Osteocyte (in vitro differentiated cells): ENCODE results near the gene EEF1AKMT1. TPM values are rescaled to one million over a fixed set of nuclear protein-coding genes. Genes with fewer than 3 reads are reported as not detected.

ENCODE experiments used
- DNase-seq: peaks from one replicate; pipeline ENCODE4 v3.0.0; 2021; ENCODE audit warnings: mixed read lengths; ENCODE audit not compliant: unreplicated experiment; ENCODE audit errors: extremely low spot score
- H3K27ac Mint-ChIP-seq: one replicate; pipeline ENCODE4 v1.8.0; 2021; ENCODE audit warnings: mild to moderate bottlenecking, mixed read lengths; ENCODE audit not compliant: unreplicated experiment
- H3K27me3 Mint-ChIP-seq: one replicate; pipeline ENCODE4 v1.8.0; 2021; ENCODE audit warnings: mixed read lengths; ENCODE audit not compliant: unreplicated experiment
- H3K36me3 Mint-ChIP-seq: one replicate; pipeline ENCODE4 v1.8.0; 2021; ENCODE audit warnings: mixed read lengths; ENCODE audit not compliant: unreplicated experiment
- H3K4me1 Mint-ChIP-seq: one replicate; pipeline ENCODE4 v1.8.0; 2021; ENCODE audit warnings: mixed read lengths; ENCODE audit not compliant: unreplicated experiment
- H3K4me3 Mint-ChIP-seq: one replicate; pipeline ENCODE4 v1.8.0; 2021; ENCODE audit warnings: mild to moderate bottlenecking, moderate library complexity, mixed read lengths; ENCODE audit not compliant: unreplicated experiment
- H3K9me3 Mint-ChIP-seq: one replicate; pipeline ENCODE4 v1.8.0; 2021; ENCODE audit warnings: mixed read lengths; ENCODE audit not compliant: unreplicated experiment
- CTCF ChIP-seq: fragments of 200-600 bp; sonication (generic); IDR thresholded peaks from 2 replicates; pipeline ENCODE4 v1.5.0; 2021; ENCODE audit warnings: antibody characterized with exemption, mild to moderate bottlenecking, moderate library complexity
- total RNA-seq: library from RNA; stranded (reverse); gene quantifications from 2 replicates; pipeline ENCODE4 v1.2.1, GENCODE V29; 2021

The EEF1AKMT1 gene
- total RNA-seq, 1 donor from 2014 or later = 10.8 TPM

- no peak for DNase-seq
- H3K4me1 Mint-ChIP-seq = peaks cover 3% of the 10 kb centered on the region
- H3K9me3 Mint-ChIP-seq = no peaks in the 10 kb centered on the region
- no peaks in the 10 kb centered on the region for H3K27me3 Mint-ChIP-seq
- peaks cover 6% of the 10 kb centered on the region for H3K36me3 Mint-ChIP-seq
- no peak for TF ChIP-seq CTCF
- no peak overlapping the region for H3K27ac Mint-ChIP-seq
- H3K4me3 Mint-ChIP-seq = no peak overlapping the region
Measured at GRCh38 chr13:20680416-20681080, 93.2 kb downstream of the EEF1AKMT1 start.

- Mint-ChIP-seq H3K4me3 (no peak overlapping the region), H3K9me3 (no peaks in the 10 kb centered on the region), H3K4me1 (peaks cover 3% of the 10 kb centered on the region), H3K27ac (no peak overlapping the region), H3K27me3 (no peaks in the 10 kb centered on the region), H3K36me3 (peaks cover 6% of the 10 kb centered on the region)
- no peak for TF ChIP-seq CTCF
- no peak for DNase-seq
Measured at GRCh38 chr13:20679879-20680278, 93.9 kb downstream of the EEF1AKMT1 start.

Other genes with a start within 250 kb of the EEF1AKMT1 start
- 19.4 and 22.5 TPM in 2 replicates for gene CRYL1, start 248.1 kb downstream of the EEF1AKMT1 start, total RNA-seq
- gene IFT88, start 206.8 kb downstream of the EEF1AKMT1 start, total RNA-seq = 13.7 TPM in 2 replicates
- 8.6 and 10.7 TPM in 2 replicates for gene IL17D, start 70.3 kb downstream of the EEF1AKMT1 start, total RNA-seq
- 13.9 and 15.3 TPM in 2 replicates for gene XPO4, start 128.8 kb upstream of the EEF1AKMT1 start, total RNA-seq